Uterus (tissue), 2 donors: ENCODE measurements around the gene AP2B1.
A peak's percentile ranks its signal among the peaks of the same experiment; 100 is the strongest.

Experiments used
- CTCF ChIP-seq, 4 experiments: fragments of 200-600 bp in 2 of 4; fragments of 450-650 bp in 2 of 4; sonication (generic) in 2 of 4; IDR thresholded peaks; one replicate each; pipeline ENCODE4 v1.5.1; 2016 to 2019; ENCODE audit warnings: antibody characterized with exemption in 4 of 4, mild to moderate bottlenecking in 2 of 4, moderate library complexity in 1 of 4
- POLR2A ChIP-seq, 2 donors: fragments of 450-650 bp; IDR thresholded peaks; one replicate each; pipeline ENCODE4 v1.6.1; 2016; ENCODE audit warnings: antibody characterized with exemption in 2 of 2, mild to moderate bottlenecking in 1 of 2, moderate library complexity in 1 of 2

GRCh38 chr17:35612924-35613521 lies 25.9 kb downstream of the AP2B1 start:
- peak; percentile 30 to 49 (median 38) for TF ChIP-seq CTCF (IDR thresholded peaks at IDR 0.05)
- TF ChIP-seq POLR2A (IDR thresholded peaks at IDR 0.05) = no peak
